Endothelial cell of umbilical vein (primary cell): ENCODE data around the gene ADCY5. TPM values are rescaled to one million over a fixed set of nuclear protein-coding genes. Genes with fewer than 3 reads are reported as not detected.

ENCODE experiments used
- BruUV-seq: library from RNA; stranded (reverse); fragments of 400-500 nt; replicated peaks from 2 replicates; lab custom pipeline; 2021; lab: Mats Ljungman, UMichigan
- CTCF ChIA-PET: fragments of 300-600, 350-600 bp; sonication (Branson Sonifier 250); formaldehyde crosslinking; loops from one replicate; lab custom pipeline; 2021; ENCODE audit warnings: antibody characterized with exemption, inconsistent platforms; lab: Charles Lee
- POLR2A ChIA-PET: fragments of 300-600, 350-600 bp; sonication (Branson Sonifier 250); formaldehyde crosslinking; loops from one replicate; lab custom pipeline; 2021; ENCODE audit warnings: antibody characterized with exemption, inconsistent platforms; lab: Charles Lee
- DNase-seq: peaks from one replicate; pipeline ENCODE4 v3.0.0-alpha.2; 2011; ENCODE audit warnings: low read depth, low spot score
- FAIRE-seq: peaks from 2 replicates; lab custom pipeline; 2011; peaks lifted over from hg19 to GRCh38; lab: Jason Lieb, UNC
- H2AFZ ChIP-seq: 2 replicates; pipeline ENCODE4 v1.6.0; 2012; ENCODE audit warnings: low read depth, low read length, control low read depth, inconsistent platforms
- H3K27ac ChIP-seq: 2 replicates; pipeline ENCODE4 v1.5.1; 2011; ENCODE audit warnings: low read depth, mild to moderate bottlenecking, control low read depth, low read length, moderate library complexity; ENCODE audit not compliant: insufficient read depth
- H3K27me3 ChIP-seq, 2 experiments: 2 replicates each; pipeline versions ENCODE4 v1.6.0 to v1.6.1; 2011; ENCODE audit warnings: low read length in 2 of 2, mixed read lengths in 1 of 2; ENCODE audit not compliant: control insufficient read depth in 2 of 2, insufficient read depth in 2 of 2
- H3K36me3 ChIP-seq, 2 experiments: 2 replicates in 1 of 2; 3 replicates in 1 of 2; pipeline ENCODE4 v1.5.1; 2011; ENCODE audit warnings: low read length in 2 of 2, mild to moderate bottlenecking in 1 of 2, moderate library complexity in 1 of 2; ENCODE audit not compliant: control insufficient read depth in 2 of 2, insufficient read depth in 2 of 2; ENCODE audit errors: extremely low read depth in 1 of 2
- H3K4me1 ChIP-seq: 3 replicates; pipeline ENCODE4 v1.5.1; 2011; ENCODE audit warnings: mild to moderate bottlenecking, low read length; ENCODE audit not compliant: control insufficient read depth, insufficient read depth; ENCODE audit errors: extremely low read depth
- H3K4me2 ChIP-seq: 2 replicates; pipeline ENCODE4 v1.6.1; 2011; ENCODE audit warnings: low read length, control low read depth, mixed read lengths; ENCODE audit not compliant: insufficient read depth
- H3K4me3 ChIP-seq, 3 experiments: fragments of 200-600 bp in 1 of 3; sonication (generic), shearing (Covaris generic) in 1 of 3; replicated peaks in 1 of 3; 2 replicates each; pipeline ENCODE4 v1.5.1; 2011 to 2016; ENCODE audit warnings: control low read depth in 3 of 3, low read length in 3 of 3, mild to moderate bottlenecking in 2 of 3, inconsistent platforms in 1 of 3, low read depth in 1 of 3, moderate library complexity in 1 of 3; ENCODE audit not compliant: insufficient read depth in 1 of 3
- H3K79me2 ChIP-seq: 2 replicates; pipeline ENCODE4 v1.6.0; 2012; ENCODE audit warnings: low read length, inconsistent platforms; ENCODE audit not compliant: control insufficient read depth, insufficient read depth
- H3K9ac ChIP-seq: replicated peaks from 2 replicates; pipeline ENCODE3; 2011; ENCODE audit warnings: low read length, control low read depth; ENCODE audit not compliant: insufficient read depth; ENCODE audit errors: extremely low read depth
- H3K9me1 ChIP-seq: replicated peaks from 3 replicates; pipeline ENCODE4 v1.6.0; 2011; ENCODE audit warnings: mild to moderate bottlenecking, low read length; ENCODE audit not compliant: control insufficient read depth, insufficient read depth; ENCODE audit errors: extremely low read depth
- H3K9me3 ChIP-seq: replicated peaks from 2 replicates; pipeline ENCODE4 v1.5.1; 2012; ENCODE audit warnings: low read length, inconsistent platforms; ENCODE audit not compliant: control insufficient read depth, insufficient read depth
- H4K20me1 ChIP-seq: replicated peaks from 2 replicates; pipeline ENCODE3; 2011; ENCODE audit warnings: mild to moderate bottlenecking, low read length; ENCODE audit not compliant: control insufficient read depth, insufficient read depth; ENCODE audit errors: extremely low read depth
- EZH2 ChIP-seq: IDR thresholded peaks from 2 replicates; pipeline ENCODE4 v1.6.1; 2012; ENCODE audit warnings: borderline replicate concordance, low read depth, mild to moderate bottlenecking, moderate library complexity, low read length, inconsistent platforms; ENCODE audit not compliant: severe bottlenecking
- FOS ChIP-seq: IDR thresholded peaks from 2 replicates; pipeline ENCODE4 v1.6.1; 2011; ENCODE audit warnings: mild to moderate bottlenecking, low read length, moderate library complexity, borderline replicate concordance; ENCODE audit not compliant: insufficient read depth
- GATA2 ChIP-seq: IDR thresholded peaks from 2 replicates; pipeline ENCODE4 v1.7.0; 2011; ENCODE audit warnings: low read depth, mild to moderate bottlenecking, moderate library complexity, mixed read lengths, low read length; ENCODE audit not compliant: insufficient read length, insufficient read depth
- JUN ChIP-seq: IDR thresholded peaks from 2 replicates; pipeline ENCODE4 v1.6.1; 2011; ENCODE audit warnings: borderline replicate concordance, low read depth; ENCODE audit not compliant: insufficient read length, insufficient read depth
- MYC ChIP-seq: IDR thresholded peaks from one replicate; pipeline ENCODE4 v1.6.1; 2011; ENCODE audit warnings: mild to moderate bottlenecking, low read depth, low read length
- POLR2A ChIP-seq: IDR thresholded peaks from 2 replicates; pipeline ENCODE4 v1.6.1; 2012; ENCODE audit warnings: low read depth, mild to moderate bottlenecking, control low read depth, low read length
- POLR2AphosphoS5 ChIP-seq: IDR thresholded peaks from 2 replicates; pipeline ENCODE4 v1.6.1; 2012; ENCODE audit warnings: low read depth, mild to moderate bottlenecking, control low read depth, low read length, moderate library complexity; ENCODE audit not compliant: insufficient read depth
- dilution Hi-C: fragments of 300-500 bp; cut with MboI; formaldehyde crosslinking; loops from one replicate; pipeline ENCODE4 v1.15.0; 2019; ENCODE audit warnings: low sequenced_read_pairs; ENCODE audit not compliant: extremely low pct_ligation_motif_present
- intact Hi-C: fragments of 100-400 bp; cut with micrococcal nuclease; formaldehyde crosslinking; loops from one replicate; pipeline ENCODE4 v1.10.0; 2022
- polyA plus RNA-seq, 4 experiments: library from polyadenylated mRNA; depleted of rRNA in 3 of 4; stranded (reverse) in 3 of 4; unstranded in 1 of 4; fragments of >200 nt; gene quantifications; 2 replicates each; pipeline versions ENCODE4 v1.2.1 to v1.2.3, GENCODE V29; 2011 to 2012; ENCODE audit warnings: missing spikeins in 1 of 4
- total RNA-seq: library from RNA; stranded (reverse); gene quantifications from 2 replicates; pipeline ENCODE4 v1.2.3, GENCODE V29; 2021
- TF ChIP-seq, protein P1 (sequence below): IDR thresholded peaks from 2 replicates; pipeline ENCODE4 v1.6.1; 2011; ENCODE audit not compliant: insufficient read depth, insufficient read length
- TF ChIP-seq, protein P2 (sequence below), 2 donors: IDR thresholded peaks; 1 replicate in 1 of 2; 2 replicates in 1 of 2; pipeline ENCODE4 v1.5.1; 2011; ENCODE audit warnings: low read length in 2 of 2, mild to moderate bottlenecking in 2 of 2, moderate library complexity in 2 of 2, control low read depth in 1 of 2, inconsistent platforms in 1 of 2, low read depth in 1 of 2; ENCODE audit not compliant: insufficient read depth in 1 of 2; ENCODE audit errors: extremely low read depth in 1 of 2

The ADCY5 gene
- total and polyA plus RNA-seq, 2 donors (not counting 3 experiments of a cell fraction or from before 2014, with no cell fraction given): 0.01 TPM; not detected in 1

DNA sequence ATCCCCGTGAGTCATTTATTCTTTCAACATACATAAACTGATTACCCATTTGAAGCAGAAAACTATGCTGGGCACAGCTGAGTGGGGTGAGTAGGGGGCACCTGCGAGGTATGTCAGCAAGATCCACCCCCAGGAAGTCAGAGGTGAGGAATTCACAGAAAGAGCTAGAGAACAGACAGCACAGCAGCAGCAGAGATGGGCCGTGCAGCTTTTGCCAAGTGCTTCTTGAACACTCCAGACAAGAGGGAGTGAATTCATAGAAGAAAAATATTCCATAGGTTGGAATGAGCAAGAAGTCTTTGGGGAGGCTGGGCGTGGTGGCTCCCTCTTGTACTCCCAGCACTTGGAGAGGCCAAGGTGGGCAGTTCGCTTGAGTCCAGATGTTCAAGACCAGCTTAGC lies 9.4 kb upstream of the ADCY5 start:
- CTCF ChIA-PET: interaction anchor here (1.7 kb wide), 2 partner anchors 13 to 31 kb away, joined by 3 to 6 read pairs; no protein-coding TSS in a partner anchor

More for the DNA sequence above, 9.4 kb upstream of the ADCY5 start:
- H3K79me2 ChIP-seq: no peaks in the 10 kb centered on the region
- no peaks in the 10 kb centered on the region for H3K9me1 ChIP-seq
- no peaks in the 10 kb centered on the region for H3K9me3 ChIP-seq
- H2AFZ ChIP-seq: no peak overlapping the region
- no peak overlapping the region for H3K4me2 ChIP-seq
- no peak for TF ChIP-seq FOS
- TF ChIP-seq, protein P1, sequence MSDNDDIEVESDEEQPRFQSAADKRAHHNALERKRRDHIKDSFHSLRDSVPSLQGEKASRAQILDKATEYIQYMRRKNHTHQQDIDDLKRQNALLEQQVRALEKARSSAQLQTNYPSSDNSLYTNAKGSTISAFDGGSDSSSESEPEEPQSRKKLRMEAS: no peak
- TF ChIP-seq, protein P2, sequence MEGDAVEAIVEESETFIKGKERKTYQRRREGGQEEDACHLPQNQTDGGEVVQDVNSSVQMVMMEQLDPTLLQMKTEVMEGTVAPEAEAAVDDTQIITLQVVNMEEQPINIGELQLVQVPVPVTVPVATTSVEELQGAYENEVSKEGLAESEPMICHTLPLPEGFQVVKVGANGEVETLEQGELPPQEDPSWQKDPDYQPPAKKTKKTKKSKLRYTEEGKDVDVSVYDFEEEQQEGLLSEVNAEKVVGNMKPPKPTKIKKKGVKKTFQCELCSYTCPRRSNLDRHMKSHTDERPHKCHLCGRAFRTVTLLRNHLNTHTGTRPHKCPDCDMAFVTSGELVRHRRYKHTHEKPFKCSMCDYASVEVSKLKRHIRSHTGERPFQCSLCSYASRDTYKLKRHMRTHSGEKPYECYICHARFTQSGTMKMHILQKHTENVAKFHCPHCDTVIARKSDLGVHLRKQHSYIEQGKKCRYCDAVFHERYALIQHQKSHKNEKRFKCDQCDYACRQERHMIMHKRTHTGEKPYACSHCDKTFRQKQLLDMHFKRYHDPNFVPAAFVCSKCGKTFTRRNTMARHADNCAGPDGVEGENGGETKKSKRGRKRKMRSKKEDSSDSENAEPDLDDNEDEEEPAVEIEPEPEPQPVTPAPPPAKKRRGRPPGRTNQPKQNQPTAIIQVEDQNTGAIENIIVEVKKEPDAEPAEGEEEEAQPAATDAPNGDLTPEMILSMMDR (IDR thresholded peaks at IDR 0.05; ENCODE audit: extremely low read depth in 1 of 2, insufficient read depth in 1 of 2, low read depth in 1 of 2, low read length in 2 of 2): no peak
- no peak for TF ChIP-seq POLR2AphosphoS5
- no peak for TF ChIP-seq JUN
- TF ChIP-seq GATA2: no peak
- TF ChIP-seq POLR2A: no peak
- TF ChIP-seq MYC: no peak
- no peak for TF ChIP-seq EZH2
- FAIRE-seq (no peak), DNase-seq (no peak)
- no peak overlapping the region for H3K4me3 ChIP-seq
- peaks cover 10 to 12% of the 10 kb centered on the region in 2 experiments for H3K27me3 ChIP-seq
- no TSS peak for BruUV-seq
- H3K9ac ChIP-seq: no peak overlapping the region
- POLR2A ChIA-PET: no interaction called here
- no peaks in the 10 kb centered on the region for H3K4me1 ChIP-seq
- H4K20me1 ChIP-seq: no peaks in the 10 kb centered on the region
- no peak overlapping the region for H3K27ac ChIP-seq
- intact Hi-C loops (no loop called here), dilution Hi-C loops (no loop called here)
- H3K36me3 ChIP-seq: no peaks in the 10 kb centered on the region
